HPDE6-E6E7 (cell line): ENCODE measurements around the gene REG4.
"Not testable (repeated sequence)": the region's sequence is repeated elsewhere in the genome, so short reads cannot be mapped to it uniquely, and the experiment has no call there.

Experiments
- DNase-seq: peaks from one replicate; pipeline ENCODE4 v3.0.0; 2011; ENCODE audit warnings: missing footprints; ENCODE audit errors: extremely low spot score

Gene REG4

DNA sequence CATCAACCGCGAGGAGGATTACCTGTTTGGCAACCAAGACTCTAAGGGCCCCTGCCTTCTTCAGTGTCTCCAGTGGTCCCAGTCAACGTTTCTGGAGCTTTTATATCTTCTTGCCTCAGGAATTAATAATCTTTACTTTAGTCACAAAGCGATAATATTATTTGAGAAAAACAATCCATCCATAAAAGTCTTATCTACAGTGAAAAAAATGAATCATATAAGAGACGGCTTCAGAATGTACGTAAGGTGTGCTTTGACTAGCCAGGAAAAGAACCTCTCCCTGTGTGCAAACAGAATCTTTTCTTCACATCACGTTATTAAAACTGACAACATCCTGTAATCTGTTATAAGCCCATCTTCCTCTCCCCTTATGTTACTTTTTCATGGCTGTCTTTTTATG, at the start of gene REG4:
Gene REG4, minus strand, starts transcription at position 74 of the 400 bp plus-strand sequence. CDS start 2,691 bp downstream, outside the sequence.
- DNase-seq = no peak

DNA sequence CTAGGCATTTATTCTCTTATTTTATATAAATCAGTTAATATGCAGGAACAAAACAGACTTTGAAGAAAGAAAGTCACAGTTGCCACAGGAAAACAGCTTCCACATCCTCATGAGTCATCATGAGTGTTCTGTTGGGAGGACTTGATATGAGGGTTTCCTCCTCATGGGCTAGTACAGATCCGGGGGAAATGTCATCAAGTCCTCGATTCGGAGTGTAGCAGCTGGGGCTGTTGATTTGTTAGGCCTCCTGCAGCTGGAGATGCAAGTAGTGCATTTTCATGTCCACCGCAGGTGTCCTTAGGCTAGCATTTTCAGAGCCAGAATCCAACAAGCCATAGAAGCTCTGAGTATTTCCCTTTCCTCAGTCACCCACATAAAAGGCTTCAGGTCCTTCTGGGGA, 48.4 kb upstream of the REG4 start:
- DNase-seq = peak; percentile 63

DNA sequence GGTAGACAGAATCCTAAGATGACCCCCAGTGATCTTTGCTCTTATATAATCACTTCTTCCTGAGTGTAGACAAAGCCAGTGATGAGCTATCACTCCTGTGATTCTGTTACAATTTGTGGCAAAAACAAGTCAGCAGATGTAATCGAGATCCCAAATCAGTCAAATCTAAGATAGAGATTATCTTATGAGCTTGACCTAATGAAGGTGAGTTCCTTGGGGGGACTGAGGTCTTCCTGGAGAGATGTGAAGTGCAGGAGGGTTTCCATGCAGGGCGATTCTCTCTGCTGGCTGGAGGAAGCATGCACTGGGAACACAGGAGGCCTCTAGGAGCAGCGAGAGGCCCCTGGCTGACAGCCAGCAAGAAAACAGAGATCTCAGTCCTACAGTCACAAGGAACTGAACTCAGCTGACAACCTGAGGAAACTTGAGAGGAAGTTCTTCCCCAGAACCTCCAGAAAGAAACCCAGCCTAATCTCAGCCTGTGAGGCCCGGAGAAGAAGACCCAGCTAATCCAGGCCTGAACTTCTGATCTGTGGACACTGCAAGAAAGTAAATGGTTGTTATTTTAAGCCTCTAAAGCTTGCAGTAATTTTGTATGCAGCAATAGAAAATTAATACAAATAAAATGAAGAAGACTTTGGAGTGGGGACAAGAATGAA, 47.4 kb upstream of the REG4 start:
- DNase-seq = not testable (repeated sequence)

DNA sequence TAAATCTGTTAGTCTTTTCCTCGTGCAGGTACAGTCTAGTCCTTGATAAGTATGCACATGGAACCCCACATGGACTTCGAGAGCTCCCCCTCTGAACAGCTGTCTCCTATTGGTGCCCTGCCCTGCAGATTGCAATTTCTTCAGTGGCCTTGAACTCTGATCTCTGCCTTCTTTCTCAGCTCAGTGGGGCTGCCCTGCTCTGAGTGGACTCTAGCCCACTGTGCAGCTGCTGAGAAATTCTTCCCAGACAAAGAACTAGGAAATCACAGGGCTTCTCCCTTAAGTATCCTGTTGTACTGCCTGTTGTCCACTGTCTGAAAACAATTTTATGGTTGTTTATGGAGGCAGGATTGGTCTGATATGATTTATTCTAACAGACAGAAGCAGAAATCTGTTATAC, 46.9 kb upstream of the REG4 start:
- DNase-seq = no peak

DNA sequence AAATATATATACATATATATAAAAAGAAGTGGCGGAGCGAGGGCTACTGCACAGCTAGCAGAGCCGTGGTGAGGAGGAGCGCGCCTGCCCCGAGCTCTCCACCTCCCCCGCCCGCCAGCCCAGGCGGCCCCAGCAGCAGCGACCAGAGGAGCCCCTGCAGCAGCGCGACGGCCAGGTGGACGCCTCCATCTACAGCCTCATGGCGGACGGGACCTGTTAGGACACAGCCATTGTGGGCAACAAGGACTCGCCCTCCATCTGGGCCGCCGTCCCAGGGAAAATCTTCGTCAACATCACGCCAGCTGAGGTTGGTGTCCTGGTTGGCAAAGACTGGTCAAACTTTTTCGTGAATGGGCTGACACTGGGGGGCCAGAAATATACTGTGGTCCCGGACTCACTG, 41.9 kb upstream of the REG4 start:
- DNase-seq = no peak

DNA sequence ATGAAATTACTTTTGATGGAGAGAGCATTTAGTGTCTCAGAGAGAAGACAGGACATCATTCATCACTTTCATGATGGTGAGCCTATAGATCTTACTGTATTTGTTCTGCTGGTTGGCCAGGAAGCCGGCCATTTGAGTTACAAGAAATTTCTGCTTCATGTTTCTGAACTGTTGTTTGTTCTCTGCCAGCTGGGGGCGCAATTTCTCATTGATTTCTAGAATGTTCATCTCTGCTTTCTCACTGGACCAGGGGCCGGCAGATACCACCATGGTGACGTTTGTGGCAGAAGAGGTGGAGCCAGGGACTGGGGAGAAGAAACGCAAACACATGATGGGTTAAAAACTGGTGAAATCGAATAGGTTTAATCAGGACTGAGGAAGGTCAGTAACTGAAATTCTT, 32.9 kb upstream of the REG4 start:
- not testable (repeated sequence) for DNase-seq

DNA sequence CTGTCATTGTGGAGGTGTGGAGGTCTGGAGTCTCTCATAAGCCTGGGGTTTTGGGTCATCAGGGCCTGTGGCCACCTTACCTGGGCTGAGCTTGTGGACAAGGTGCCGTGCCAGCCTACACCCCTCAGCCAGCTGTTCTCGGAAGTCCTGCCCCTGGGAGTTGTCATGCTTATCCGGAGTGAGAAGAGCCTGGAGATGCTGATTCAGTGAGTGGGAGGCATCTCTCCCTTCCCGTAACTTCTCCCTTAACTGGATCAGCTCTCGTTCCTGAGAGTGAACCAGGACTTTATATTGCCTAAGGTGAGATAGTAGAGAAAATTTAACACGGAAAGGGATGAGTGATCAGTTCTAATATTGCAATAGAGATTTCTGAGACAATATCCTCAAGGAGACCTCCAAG, 30.0 kb upstream of the REG4 start:
- DNase-seq = no peak

DNA sequence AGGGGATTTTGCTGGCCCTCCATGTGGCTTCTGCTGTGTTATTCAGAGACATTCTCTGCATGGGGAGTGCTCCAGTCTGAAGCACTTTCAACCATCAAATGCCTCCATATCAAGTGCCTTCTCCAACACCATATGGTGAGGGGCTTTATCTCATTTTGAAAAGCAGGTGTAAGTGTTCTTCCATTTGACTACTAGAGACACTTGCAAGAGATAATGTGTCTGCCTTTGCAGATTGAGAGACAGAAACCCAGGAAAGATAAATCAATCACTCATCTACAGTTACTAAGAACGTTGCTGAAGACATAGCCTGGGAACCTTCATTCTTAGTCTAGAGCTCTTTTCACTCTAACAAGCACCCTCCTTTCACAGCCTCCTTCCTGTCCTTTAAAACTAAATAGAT, 29.5 kb upstream of the REG4 start:
- no peak for DNase-seq

DNA sequence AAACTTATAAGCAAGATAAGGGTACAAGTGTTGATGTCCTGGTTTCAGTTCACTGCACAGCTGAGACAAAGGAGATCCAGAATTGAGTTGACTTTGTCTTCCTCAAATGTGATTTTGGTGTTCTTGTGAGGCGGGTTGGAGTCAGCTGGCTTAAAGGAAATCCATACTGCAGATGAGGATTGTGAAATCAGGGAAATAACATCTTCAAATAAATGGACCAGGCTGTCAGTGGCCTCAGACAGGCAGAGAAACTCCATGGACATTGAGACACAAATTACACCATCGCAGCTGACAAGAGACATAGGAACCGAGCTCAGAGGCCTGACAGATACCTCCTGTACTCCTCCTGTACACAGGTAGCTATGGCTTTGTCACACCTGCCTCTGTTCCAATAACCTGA, 27.0 kb upstream of the REG4 start:
- no peak for DNase-seq

DNA sequence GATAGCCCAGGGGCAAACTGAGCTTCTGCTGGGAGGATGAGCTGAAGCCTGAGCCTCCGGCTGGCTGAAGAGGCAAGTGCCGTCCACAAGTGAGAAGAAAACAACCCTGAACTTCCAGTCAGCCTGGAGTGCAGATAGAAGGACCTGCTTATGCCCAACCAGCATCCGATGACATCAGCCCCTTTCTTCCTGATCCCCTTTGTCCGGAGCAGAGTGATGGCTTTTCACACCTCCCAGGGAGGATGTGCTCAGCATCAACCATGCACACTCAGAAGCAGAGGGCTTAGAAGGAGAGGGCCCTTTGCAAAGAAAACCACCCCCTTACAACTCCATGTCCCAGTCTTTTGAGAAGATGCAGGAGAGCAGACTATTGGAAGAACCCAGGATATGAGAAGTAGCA, 23.7 kb upstream of the REG4 start:
- DNase-seq = no peak

DNA sequence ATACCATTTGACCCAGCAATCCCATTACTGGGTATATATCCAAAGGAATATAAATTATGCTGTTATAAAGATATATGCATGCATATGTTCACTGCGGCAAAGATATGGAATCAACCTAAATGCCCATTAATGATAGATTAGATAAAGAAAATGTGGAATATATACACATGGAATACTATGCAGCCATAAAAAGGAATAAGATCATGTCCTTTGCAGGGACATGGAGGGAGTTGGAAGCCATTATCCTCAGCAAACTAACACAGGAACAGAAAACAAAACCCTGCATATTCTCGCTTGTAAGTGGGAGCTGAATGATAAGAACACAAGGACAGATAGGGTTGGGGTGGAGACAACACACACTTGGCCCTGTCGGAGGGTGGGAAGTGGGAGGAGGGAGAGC, 19.8 kb upstream of the REG4 start:
- DNase-seq = no peak

DNA sequence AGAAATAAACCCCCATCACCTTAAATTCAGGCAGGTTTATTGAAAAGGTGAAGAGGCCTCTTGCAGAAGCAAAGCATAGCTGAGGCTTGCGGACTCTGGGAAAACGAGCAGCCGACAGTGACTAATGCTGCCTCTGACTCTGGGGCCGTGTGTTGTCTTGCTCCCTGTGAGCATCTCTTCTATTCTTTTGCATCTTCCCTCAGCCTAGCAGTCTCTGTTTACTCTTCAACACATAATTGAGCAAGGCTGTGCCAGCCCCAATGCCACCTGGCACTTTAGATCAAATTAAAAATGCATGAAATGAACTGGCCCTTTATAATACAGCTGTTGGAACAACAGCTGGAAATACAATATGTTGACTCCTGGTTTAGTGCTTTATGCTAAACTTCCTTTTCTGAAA, 18.4 kb upstream of the REG4 start:
- DNase-seq = no peak

DNA sequence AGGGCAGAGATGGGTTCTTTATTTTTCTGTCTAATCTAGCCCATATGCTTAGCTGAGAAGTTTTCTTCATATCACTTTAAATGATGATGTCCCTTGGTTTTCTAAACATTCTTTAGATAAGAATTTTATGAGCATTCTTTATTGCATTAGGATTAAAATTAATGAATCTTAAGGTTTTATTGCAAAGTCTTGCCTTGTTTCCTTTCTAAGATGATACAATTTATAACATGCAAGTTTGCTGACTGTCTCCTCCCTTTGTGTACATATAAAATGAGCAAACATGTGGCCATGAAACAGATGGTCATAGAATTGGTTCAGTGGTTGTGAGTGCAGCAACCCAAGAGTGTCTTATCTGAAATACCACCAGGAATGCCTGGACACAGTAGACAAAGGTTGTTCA, 17.7 kb upstream of the REG4 start:
- not testable (repeated sequence) for DNase-seq

DNA sequence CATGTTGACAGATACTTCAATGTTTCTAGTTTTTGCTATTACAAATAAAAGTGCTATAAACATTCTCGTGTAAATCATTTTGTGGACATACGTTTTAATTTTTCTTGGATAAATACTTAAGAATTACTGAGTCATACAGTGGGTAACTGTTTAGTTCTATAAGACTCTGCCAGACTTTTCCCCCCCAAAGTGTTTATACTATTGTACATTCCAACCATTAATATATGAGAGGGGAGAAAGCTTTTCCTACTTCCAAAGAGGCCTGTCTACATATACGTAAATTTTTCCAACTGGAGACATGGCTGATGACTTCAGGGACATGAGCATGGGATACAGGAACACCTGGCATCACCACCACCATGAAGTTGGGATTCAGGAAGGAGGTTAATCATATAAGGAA, 17.0 kb upstream of the REG4 start:
- no peak for DNase-seq

DNA sequence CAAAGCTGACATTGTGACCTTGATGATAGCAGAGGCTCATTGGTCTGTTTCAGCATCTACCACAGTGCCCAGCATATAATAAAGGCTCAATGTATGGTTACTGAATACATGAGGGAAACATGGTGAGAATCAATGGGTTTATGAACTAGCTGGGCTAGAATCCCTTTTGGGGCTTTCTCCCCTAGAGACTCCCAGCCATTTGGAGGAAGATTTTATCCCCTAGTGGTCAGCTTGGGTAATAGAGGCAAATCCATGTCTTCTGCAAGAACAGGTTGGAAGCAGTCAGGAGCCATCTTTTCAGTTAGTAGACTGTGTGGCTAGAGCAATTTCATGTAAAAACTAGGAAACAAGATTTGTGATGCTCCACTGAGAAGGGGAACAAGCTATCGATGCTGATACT, 15.8 kb upstream of the REG4 start:
- DNase-seq = no peak

DNA sequence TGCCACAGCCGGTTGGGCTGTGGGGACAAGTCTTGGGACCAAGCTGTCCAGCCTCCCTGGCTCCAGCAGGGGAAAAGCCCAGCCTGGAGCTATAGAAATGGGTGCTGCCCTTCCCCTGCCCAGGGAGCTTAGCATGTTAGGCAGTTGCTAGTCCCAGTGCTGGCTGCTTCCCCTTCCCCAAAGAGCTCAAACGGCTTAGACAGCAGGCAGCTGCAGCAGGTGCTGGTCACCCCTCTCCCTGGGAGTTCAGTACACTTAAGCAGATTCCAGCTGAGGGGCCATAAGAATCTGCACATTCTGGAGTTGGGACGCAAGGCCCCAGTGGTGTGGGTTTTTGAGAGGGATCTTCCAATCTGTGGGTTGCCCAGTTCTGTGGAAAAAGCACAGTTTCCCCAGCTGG, 11.1 kb upstream of the REG4 start:
- no peak for DNase-seq

DNA sequence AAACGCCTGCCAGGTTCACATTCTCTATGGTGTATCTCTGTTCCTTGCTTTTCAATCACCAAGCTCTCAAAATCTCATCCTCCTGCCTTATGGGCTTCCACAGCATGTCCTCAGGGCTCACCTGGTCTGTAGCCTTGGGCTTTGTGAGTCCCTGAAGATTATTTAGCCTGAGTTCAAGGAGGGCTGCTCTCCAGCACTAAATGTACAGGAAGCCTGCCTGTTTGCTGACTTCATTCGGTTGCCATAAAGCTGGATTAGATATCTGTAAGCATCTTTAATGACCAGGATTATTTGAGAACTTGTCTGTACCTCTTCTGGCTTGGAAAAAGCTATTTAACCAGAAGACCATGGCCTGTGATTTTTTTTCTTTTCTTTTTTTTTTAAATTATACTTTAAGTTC, 6.9 kb upstream of the REG4 start:
- no peak for DNase-seq

DNA sequence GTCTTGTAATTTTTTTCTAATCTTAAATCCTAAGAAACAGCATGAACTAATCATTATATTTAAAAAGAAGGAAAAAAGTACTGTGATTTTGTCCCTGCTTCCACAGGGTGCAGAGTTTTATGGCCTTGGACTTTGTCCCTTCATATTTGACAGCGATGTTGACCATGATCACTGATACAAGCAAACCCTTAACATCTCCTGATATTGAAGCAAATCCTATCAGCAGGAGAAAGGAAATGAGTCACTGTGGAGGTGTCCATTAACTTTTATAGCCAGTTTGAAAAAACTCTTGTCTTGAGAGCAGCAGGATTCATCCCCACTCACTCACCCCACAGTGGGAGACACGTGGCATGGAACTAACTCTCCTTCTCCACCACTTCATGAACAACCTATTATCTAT, 5.1 kb upstream of the REG4 start:
- DNase-seq = no peak

DNA sequence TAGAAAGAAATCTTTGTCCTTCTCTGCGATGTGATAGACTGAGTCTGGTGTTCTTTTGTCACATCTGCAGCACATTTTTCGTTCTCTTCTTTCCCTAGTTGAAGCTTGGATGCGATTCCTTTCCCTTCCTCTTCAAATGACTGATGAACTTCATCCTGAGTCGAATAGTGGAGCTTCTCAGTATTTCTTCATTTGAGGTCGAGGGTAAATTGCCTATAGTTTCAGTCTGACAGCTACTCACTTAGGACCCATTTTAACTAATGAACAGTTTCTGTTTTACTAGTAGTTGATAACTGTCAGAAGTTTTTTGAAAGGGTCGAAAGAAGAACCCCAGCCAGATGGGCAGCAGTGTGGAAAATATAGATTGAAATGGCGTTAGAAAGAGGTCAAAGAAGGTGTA, 4.7 kb upstream of the REG4 start:
- DNase-seq = no peak

DNA sequence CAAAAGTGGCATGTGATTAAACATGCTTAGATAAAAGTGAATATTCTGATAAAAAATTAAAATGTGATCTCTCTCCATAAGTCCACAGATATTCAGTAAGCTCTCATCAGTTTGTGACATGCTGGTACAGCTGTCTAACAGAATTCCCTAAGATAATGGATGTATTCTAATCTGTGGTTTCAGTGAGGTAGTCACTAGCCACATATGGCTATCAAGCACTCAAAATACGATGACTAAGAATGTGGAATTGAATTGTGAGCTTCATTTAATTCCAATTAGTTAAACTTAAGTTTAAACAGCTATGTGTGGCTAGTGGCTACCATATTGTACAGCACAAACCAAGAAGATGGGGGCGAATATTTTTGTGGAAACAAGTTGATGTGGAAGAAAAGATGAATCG, 4.1 kb upstream of the REG4 start:
- DNase-seq = no peak

DNA sequence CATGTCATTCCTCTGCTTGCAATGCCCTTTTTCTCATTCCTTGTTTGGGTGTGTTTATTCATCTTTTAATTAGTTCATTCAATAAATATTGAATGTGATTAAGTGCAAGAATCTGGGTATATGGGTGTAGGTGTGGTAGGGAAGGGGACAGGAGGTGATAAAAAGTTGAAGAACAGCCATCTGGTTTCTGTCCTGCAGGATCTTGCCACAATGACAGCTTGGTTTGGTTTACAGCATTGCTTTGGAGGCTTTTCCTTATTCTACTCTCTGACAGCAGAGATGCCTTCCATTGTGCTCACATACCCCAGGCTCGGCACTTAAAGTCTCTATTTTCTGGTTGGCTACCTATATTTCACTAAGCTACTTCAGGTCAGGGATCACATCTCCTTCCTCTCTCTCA, 3.0 kb upstream of the REG4 start:
- DNase-seq = no peak

DNA sequence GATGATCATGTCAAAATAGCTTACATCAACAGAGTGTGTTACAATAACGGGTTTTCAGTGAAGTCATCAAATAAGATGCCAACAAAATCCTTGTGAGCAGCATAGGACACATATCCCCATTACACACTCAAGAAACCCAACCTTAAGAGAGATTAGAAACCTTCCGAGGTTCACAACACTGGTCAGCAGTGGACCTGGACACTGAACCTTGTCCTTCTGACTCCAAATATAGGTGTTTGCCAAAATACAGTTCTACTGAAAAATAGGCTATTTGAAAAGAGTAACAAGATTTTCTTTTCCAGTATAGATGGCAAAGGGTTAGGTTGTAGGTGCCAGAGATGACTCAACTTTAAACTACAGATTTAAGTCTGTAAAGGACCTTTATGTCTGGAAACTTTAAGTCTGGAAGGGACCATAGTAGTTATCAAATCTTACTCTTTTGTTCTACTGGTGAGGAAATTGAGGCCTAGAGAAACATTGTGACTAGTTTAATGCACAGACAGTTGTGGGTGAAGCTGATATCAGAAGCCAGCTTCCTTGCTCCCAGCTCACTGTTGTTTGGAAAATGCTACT, 811 bp upstream of the REG4 start:
- DNase-seq = no peak

DNA sequence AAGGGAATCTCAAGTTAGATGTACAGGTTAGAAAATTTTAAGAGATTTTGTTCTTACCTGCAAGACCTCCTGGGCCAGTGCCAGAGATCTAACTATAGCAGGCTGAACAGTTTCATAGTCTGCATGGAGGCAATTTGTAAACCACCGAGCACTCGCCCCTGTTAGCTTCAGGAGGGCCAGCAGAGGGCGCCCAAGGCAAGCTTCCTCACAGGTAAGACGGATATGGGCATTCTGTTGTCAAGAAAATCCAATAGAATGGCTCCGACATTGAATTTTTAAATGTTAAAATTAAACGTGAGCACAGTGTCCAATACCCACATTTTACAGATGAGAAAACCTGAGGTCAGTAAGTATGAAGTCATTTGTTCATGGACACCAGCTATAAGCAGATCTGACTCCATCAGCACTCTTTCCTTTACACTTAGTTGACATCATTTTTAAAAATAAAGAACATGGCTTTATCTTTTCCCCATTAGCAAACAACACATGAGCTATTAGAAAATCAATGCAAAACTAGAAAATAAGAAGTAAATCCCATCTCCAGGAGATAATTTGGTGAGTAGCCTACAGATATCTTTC, 2.2 kb downstream of the REG4 start:
- peak; percentile 50 for DNase-seq

DNA sequence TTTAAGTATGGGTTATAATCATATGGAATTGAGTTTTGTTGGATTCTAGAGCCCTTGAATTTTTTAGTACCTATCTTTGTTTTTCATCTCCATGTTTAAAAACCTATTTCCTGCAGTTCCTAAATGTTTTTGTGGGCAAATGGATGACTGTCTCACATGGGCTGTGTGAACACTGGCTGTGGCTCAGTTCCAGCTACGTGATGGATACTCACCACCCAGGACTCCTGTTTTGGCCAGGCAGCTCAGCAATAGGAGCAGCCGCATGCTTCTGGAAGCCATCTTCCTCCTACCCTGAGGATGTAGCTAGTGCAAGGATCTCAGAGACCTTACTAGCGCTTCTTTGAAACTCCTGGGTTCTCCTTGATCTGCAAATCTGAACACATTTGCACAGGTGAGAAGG, 2.8 kb downstream of the REG4 start:
- DNase-seq = no peak
